Measurements from ENCODE around the gene GPR176.

Gene GPR176

GRCh38 chr15:39948817-39949216 lies 28.8 kb upstream of the GPR176 start:
- no peak for DNase-seq (ENCODE audit: extremely low read depth, insufficient read length)
- Histone ChIP-seq H3K4me3 (replicated peaks; ENCODE audit: low read depth, low read length) (no peak overlapping the region), H3K27me3 (replicated peaks; ENCODE audit: control insufficient read depth, insufficient read depth, low read length) (no peaks in the 10 kb centered on the region), H3K36me3 (ENCODE audit: control insufficient read depth, insufficient read depth, low read length) (peaks cover 4% of the 10 kb centered on the region)
- no peak for TF ChIP-seq CTCF (IDR thresholded peaks at IDR 0.05; ENCODE audit: insufficient read depth, low read length, poor library complexity, severe bottlenecking)

GRCh38 chr15:39947401-39948197 lies 27.5 kb upstream of the GPR176 start:
- no peak overlapping the region for H3K4me3 ChIP-seq (replicated peaks; ENCODE audit: low read depth, low read length)
- no peak for TF ChIP-seq CTCF (IDR thresholded peaks at IDR 0.05; ENCODE audit: insufficient read depth, low read length, poor library complexity, severe bottlenecking)
- DNase-seq (ENCODE audit: extremely low read depth, insufficient read length), result no peak
- no peaks in the 10 kb centered on the region for H3K27me3 ChIP-seq (replicated peaks; ENCODE audit: control insufficient read depth, insufficient read depth, low read length)
- peaks cover 2% of the 10 kb centered on the region for H3K36me3 ChIP-seq (ENCODE audit: control insufficient read depth, insufficient read depth, low read length)

GRCh38 chr15:39946862-39947261 lies 26.8 kb upstream of the GPR176 start:
- H3K27me3 ChIP-seq (replicated peaks; ENCODE audit: control insufficient read depth, insufficient read depth, low read length), result no peaks in the 10 kb centered on the region
- H3K4me3 ChIP-seq (replicated peaks; ENCODE audit: low read depth, low read length), result no peak overlapping the region
- no peak for TF ChIP-seq CTCF (IDR thresholded peaks at IDR 0.05; ENCODE audit: insufficient read depth, low read length, poor library complexity, severe bottlenecking)
- peaks cover 2% of the 10 kb centered on the region for H3K36me3 ChIP-seq (ENCODE audit: control insufficient read depth, insufficient read depth, low read length)
- no peak for DNase-seq (ENCODE audit: extremely low read depth, insufficient read length)

- Histone ChIP-seq H3K36me3 (ENCODE audit: control insufficient read depth, insufficient read depth, low read length) (peaks cover 4% of the 10 kb centered on the region), H3K4me3 (replicated peaks; ENCODE audit: low read depth, low read length) (no peak overlapping the region), H3K27me3 (replicated peaks; ENCODE audit: control insufficient read depth, insufficient read depth, low read length) (no peaks in the 10 kb centered on the region)
- no peak for TF ChIP-seq CTCF (IDR thresholded peaks at IDR 0.05; ENCODE audit: insufficient read depth, low read length, poor library complexity, severe bottlenecking)
- no peak for DNase-seq (ENCODE audit: extremely low read depth, insufficient read length)
These were observed 24.7 kb upstream of the GPR176 start for GRCh38 chr15:39944726-39945125.

- TF ChIP-seq CTCF (IDR thresholded peaks at IDR 0.05; ENCODE audit: insufficient read depth, low read length, poor library complexity, severe bottlenecking), result no peak
- no peak overlapping the region for H3K4me3 ChIP-seq (replicated peaks; ENCODE audit: low read depth, low read length)
- H3K27me3 ChIP-seq (replicated peaks; ENCODE audit: control insufficient read depth, insufficient read depth, low read length), result no peaks in the 10 kb centered on the region
- no peak for DNase-seq (ENCODE audit: extremely low read depth, insufficient read length)
- peaks cover 4% of the 10 kb centered on the region for H3K36me3 ChIP-seq (ENCODE audit: control insufficient read depth, insufficient read depth, low read length)
These were observed 22.7 kb upstream of the GPR176 start for GRCh38 chr15:39942753-39943150.

All from GM06990 (cell line).